NCI-H1436 treated with DMSO at 0.1 percent for 48 hours (cell line): Measurements from ENCODE around the gene MEPCE.
"Not testable (repeated sequence)": the region's sequence is repeated elsewhere in the genome, so short reads cannot be mapped to it uniquely, and the experiment has no call there.

Experiments used
- DNase-seq: peaks from one replicate; lab custom pipeline; 2025; lab: John Stamatoyannopoulos, UW

Gene MEPCE, protein sequence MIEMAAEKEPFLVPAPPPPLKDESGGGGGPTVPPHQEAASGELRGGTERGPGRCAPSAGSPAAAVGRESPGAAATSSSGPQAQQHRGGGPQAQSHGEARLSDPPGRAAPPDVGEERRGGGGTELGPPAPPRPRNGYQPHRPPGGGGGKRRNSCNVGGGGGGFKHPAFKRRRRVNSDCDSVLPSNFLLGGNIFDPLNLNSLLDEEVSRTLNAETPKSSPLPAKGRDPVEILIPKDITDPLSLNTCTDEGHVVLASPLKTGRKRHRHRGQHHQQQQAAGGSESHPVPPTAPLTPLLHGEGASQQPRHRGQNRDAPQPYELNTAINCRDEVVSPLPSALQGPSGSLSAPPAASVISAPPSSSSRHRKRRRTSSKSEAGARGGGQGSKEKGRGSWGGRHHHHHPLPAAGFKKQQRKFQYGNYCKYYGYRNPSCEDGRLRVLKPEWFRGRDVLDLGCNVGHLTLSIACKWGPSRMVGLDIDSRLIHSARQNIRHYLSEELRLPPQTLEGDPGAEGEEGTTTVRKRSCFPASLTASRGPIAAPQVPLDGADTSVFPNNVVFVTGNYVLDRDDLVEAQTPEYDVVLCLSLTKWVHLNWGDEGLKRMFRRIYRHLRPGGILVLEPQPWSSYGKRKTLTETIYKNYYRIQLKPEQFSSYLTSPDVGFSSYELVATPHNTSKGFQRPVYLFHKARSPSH

DNA sequence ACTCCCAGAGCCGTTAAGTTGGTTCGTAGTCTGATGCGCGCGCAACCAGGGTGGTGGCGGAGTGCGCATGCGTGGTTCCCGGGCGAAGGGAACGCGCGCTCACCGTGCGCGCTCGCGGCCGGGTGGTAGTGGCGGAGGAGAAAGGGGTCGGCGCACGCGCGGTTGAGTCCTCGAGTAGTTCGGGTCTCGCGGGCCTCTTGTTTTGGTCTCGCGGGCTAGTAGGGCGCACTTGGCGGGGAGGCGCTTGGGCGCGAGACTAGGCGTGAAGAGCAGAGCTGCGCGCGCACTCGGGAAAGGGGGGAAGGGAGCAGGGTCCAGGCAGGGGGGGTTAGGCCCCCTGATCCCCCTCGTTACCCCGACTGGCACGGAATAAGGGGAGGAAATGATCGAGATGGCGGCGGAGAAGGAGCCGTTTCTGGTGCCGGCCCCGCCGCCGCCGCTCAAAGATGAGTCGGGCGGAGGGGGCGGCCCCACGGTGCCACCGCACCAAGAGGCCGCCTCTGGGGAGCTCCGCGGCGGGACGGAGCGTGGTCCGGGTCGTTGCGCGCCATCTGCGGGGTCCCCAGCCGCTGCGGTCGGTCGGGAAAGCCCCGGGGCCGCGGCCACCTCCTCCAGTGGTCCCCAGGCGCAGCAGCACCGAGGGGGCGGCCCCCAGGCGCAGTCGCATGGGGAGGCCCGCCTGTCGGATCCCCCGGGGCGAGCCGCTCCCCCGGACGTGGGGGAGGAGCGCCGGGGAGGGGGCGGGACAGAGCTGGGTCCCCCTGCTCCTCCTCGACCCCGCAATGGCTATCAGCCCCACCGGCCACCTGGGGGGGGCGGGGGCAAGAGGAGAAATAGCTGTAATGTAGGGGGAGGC, at the start of gene MEPCE:
Gene MEPCE (plus strand): TSS at position 195 of the 856 bp plus-strand sequence. CDS start 188 bp downstream, at position 383.
- peak; percentile 78 for DNase-seq

DNA sequence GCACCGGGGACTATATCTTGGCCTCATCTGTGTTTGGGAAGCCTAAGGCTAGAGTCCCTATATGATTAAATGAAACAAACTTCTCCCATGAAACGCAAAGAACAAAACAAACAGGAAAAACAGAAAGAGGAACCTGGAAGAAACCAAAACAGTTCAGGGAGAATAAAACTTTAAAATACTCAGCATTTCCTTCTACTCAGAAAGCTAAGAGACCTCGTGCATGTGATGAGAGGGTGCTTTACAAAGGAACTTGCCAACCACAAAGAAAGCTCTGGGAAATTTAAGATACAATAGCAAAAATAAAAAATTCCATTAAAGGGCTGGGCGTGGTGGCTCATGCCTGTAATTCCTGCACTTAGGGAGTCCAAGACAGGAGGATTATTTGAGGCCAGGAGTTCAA, 49.4 kb upstream of the MEPCE start:
- no peak for DNase-seq

DNA sequence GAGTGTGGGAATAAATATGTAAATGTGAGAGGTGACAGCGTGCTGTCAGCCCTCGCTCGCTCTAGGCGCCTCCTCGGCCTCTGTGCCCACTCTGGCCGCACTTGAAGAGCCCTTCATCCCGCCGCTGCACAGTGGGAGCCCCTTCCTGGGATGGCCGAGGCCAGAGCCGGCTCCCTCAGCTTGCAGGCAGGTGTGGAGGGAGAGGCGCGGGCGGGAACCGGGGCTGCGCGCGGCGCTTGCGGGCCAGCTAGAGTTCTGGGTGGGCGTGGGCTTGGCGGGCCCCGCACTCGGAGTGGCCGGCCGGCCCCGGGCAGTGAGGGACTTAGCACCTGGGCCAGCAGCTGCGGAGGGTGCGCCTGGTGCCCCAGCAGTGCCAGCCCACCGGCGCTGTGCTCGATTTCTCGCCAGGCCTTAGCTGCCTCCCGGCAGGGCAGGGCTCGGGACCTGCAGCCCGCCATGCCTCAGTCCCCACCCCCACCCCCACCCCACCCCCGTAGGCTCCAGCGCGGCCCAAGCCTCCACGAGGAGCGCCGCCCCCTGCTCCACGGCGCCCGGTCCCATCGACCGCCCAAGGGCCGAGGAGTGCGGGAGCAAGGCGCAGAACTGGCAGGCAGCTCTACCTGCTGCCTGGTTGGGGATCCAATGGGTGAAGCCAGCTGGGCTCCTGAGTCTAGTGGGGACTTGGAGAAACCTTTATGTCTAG, 47.9 kb upstream of the MEPCE start:
- DNase-seq = not testable (repeated sequence)

DNA sequence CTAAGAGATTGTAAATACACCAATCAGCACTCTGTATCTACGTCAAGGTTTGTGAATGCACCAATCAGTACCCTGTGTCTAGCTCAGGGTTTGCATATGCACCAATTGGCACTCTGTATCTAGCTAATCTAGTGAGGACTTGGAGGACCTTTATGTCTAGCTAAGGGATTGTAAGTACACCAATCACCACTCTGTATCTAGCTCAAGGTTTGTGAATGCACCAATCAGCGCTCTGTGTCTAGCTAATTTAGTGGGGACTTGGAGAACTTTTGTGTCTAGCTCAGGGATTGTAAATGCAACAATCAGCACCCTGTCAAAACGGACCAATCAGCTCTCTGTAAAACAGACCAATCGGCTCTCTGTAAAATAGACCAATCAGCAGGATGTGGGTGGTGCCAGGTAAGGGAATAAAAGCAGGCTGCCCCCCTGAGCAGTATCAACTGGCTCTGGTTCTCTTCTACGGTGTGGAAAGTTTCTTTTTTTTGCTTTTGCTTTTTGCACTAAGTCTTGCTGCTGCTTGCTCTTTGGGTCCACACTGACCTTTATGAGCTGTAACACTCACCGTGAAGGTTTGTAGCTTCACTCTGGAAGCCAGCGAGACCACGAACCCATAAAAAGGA, 47.3 kb upstream of the MEPCE start:
- not testable (repeated sequence) for DNase-seq

DNA sequence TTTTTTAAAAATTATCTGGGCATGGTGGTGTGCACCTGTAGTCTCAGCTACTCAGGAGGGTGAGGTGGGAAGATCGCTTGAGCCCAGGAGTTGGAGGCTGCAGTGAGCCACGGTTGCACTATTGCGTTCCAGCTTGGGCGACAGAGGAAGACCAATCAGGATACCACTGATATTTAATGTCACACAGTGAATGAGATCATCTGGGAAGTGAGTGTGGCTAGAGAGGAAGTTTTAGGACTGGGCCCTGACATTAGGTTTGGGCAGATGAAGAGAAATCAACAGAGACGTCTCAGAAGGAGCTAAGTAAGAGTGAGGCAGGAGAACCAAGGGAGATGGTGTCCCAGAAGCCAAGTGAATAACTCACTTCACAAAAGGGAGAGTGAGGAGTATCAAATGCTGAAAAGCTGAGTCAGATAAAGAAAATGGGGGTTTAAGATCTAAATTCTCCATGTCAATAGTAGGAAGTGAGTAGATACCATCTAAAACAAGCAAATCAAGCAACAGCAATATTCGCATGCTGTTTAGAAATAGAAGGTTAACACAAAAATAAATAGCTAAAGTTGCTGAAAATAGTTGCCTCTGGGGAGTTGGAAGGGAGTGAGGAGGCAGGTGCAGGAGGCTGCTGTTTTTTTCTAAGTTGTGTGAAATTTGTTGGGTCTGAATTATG, 44.9 kb upstream of the MEPCE start:
- no peak for DNase-seq

DNA sequence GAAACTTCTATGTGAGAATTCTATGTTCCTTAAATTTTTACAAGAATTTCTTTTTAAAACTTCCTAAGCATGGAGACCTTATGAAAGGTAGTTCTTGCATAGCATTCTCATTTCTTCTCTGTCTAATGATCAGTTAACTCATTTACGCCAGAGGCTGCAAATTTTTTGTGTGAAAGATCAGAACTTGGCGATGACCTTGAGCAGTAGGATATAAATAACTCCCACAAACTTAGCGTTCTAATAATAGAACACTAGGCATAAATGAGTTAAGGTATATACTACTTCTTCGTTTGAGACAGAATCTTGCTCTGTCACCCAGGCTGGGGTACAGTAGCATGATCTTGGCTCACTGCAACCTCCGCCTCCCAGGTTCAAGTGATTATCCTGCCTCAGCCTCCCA, 42.7 kb upstream of the MEPCE start:
- no peak for DNase-seq

DNA sequence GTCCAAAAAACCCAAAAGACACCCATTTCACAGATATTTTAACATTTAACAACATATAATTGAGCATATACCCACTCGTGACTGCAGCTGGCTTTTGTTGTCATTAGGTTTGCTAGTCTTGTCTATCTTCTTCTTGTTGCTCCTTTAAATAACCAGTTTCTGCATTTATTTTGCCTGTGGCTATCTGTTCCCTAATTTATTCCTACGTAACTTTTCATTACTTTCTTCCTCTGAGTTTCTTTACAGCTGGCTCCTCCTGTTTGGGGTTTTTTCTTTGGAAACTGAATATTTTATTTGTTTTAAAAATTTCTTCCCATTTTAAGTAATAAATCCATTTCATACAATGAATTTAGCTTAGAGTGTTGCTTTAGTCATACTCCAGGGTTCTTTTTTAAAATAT, 41.9 kb upstream of the MEPCE start:
- no peak for DNase-seq

DNA sequence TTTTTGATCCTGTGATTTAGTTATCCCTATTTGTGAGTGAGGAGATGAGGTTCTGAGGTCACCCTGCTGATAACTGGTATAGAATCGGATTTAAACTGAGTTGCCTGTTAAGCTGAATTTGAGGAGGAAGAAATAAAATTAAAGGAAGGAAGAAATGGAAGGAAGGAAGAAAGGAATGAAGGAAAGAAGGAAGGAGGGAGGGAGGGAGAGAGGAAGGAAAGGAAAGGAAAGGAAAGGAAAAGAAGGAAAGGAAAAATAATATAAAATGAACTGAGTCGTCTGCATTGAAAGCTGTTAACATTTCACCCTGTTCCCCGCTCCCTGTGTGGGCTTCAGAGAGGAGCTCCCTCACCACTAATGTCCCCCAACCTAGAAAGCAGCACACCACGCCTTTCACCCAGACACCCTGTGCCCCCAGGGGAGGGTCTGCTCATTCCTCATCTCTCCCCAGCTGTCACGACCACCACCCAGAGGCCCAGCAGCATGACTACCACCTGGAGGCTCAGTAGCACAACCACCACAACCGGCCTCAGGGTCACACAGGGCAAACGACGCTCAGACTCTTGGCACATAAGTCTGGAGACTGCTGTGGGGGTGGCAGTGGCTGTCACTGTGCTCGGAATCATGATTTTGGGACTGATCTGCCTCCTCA, 40.1 kb upstream of the MEPCE start:
- DNase-seq = no peak

DNA sequence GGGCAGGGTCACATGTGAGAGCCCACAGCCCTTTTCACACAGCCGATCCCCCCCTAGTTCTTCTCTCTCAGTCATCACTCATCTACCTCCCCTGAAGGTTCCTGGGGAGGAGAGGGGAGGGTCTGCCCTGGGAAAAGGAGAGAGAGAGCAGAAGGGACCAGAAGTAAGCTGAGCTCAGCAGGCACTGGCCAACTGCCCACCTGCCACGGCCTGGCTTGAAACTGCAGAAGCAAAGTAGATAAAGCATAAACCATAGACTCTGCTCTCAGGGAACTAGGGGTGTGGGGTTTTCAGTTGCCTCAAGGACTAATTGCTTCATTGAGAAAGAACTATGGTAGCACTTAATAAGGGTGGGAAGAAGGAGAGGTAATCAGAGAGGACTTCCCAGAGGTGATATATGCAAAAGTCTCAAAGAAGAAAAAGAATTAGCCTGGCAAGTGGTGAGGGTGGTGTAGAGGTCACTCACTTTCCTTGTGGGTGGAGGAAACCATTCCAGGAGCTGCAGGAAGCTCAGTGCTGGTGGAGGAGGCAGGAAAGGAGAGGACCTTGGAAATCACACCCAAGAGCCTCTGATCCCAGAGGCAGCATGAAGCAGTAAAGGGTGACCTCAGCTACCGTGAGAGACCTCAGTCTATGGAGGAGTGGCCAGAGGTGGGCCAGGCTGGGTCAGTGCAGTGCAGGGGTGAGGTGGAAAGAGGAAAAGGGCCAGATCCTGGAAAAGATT, 39.2 kb upstream of the MEPCE start:
- no peak for DNase-seq

DNA sequence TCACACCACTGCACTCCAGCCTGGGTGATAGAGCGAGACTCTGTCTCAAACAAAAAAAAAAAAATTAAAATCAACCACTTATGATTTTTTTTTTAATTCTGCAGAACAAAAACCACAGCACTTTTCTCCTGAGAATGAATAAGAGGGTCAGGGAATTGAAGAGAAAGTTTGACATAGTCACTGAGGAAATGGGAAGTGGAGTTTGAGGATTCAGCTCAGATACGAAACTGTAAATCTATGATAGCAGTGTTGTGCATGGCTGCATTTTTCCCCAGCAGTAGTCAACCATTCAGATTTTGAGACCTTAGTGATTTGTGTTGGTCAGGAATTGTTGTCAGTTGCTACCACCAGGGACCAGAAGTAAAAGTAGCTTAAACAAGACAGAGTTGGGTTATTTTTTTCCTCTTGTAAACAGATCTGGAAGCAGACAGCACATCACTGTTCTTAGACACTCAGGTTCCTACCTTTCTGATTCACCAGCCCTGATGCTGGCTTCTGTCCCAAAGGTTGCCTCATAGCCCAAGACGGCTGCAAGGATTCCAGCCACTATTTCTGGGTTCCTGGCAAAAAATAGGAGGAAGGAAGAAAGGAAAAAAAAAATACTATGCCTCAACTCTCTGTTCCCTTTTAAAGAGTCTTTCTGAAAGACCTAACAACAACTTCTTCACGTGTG, 36.3 kb upstream of the MEPCE start:
- DNase-seq = no peak

DNA sequence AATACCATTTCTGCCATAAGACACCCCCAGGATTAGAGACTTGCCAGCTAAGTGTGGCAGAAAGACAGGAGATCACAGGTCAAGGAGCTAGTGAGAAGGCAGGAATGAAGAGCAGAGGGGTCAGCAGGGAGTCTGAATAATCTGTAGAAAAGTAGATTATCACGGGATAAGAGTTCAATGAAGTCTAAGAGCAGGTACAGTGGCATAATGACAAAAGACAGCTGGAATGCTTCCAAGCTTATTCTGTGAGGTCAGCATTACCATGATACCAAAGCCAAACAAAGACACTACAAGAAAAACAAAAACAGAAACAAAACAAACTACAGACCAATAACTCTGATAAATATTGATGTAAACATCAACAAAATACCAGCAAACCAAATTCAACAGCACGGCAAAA, 35.6 kb upstream of the MEPCE start:
- DNase-seq = no peak

DNA sequence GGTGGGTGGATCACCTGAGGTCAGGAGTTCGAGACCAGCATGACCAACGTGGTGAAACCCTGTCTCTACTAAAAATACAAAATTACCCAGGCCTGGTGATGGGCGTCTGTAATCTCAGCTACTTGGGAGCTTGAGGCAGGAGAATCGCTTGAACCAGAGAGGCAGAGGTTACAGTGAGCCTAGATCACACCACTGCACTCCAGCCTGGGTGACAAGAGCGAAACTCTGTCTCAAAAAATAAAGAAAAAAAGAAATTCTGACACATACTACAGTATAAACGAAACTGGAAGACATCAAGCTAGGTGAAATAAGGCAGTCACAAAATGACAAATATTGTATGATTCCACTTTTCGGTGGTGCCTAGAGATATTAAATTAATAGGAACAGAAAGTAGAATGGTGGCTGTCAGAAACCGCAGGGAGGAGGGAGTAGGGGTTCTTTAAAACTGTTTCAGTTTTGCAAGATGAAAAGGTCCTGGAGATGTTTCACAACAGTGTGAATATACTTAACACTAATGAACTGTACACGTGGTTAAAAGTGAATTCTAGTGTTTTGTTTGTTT, 33.1 kb upstream of the MEPCE start:
- no peak for DNase-seq

DNA sequence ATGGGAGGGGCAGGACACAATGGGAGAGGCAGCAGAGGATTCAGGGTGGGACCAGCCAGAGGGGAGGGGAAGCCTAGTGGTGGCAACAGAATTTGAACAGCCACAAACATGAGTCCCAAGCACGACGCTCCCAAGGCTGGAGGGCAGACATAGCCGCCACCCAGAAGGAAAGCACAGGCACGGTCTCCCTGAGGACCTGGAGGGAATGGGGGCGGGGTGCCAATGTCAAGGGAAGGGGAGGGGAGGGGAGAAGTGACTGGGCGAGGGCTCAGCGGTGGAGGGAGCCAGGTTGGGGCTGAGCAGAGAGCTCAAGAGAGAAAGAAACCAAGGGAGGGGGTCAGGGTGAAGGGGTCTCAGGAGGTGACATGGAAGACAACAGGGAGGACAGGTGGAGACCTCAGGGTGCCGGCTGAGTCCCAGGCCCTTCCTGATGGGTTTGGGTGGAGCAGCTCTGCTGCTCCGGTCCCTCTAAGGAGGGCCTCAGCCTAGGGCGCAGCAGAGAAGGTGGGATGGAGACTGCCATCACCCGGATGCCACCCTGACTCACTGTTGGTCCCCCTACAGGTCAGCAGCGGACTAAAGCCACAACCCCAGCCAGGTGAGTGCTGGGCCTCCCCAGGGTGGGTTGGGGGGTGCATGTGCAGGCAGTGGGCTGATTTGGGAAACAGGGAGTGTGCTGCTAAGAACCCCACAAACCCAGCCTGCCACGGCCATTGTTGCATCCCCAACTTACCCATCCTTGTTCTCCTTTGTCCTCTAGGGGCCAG, 32.1 kb upstream of the MEPCE start:
- DNase-seq = no peak

DNA sequence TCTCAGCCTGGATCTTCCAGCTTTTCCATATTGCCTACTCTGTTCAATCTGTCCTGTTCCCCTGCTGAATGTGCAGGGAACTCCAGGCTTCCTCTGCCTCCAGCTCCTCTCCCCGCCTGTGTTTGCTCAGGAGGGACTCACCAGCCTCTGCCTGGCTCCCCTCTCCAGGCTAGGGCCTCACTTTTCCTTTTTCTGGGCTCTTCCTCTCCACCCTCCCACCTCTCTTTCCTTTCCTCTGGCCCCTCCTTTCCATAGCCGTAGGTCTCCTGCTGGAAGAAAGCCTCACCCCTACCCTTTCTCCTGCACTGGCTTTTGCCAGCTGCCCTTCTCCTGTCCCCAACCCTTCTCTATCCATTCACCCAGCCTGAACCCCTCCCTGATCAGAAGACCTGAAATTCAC, 31.4 kb upstream of the MEPCE start:
- no peak for DNase-seq

DNA sequence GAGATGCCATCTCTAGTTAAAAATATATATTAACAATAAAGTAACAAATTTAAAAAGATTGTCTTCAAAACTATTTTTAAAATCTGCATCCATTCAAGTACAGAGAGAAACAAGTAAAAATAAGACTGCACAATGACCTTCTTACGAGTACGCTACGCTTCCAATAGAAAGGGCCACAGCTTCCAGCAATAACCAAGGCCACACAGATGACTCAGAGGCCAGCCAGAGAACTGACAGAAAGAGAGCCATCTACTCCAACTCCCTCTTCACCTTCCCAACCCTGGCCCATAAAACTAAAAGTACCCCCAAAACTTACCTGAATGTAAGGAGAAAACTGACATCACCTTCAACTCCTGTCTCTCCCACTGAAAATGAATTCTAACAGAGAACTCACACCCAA, 29.6 kb upstream of the MEPCE start:
- DNase-seq = no peak

DNA sequence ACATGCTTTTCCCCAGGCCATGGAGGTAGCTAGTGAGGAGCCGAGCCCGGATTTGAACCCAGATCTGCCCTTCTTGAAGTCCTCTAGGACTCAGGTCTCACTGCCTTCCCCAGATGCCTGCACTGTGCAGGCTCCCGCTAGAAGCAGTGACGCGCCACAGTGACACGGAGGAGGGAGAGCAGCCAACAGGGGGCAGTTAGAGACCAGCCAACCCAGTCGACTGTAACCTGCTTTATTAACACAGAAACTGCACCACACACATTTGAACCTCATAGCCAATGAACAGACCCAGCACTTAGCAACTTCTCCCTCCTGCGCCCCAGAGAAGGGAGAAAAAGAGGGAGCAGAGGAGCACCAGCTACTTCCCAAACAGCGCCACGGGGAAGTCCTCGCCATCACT, 29.0 kb upstream of the MEPCE start:
- DNase-seq = no peak

DNA sequence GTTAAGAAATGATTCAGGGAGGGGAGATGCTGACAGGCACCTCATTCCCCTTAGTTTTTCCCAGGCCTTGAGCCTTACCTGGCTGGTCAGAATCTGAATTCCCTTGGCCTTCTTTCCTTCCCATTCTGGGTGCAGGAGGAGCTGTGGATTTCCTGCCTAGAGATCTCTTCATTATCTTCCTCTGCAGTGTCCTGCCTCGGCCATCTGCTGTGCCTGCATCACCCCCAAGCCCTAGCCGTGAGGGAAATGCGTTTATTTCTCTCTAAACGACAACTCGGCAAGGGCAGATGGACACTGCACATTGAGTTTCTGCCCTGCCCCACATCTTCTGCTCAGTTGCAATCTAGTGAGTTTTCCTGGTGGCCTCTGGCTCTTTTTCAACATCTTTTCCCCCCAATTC, 27.8 kb upstream of the MEPCE start:
- DNase-seq = no peak

DNA sequence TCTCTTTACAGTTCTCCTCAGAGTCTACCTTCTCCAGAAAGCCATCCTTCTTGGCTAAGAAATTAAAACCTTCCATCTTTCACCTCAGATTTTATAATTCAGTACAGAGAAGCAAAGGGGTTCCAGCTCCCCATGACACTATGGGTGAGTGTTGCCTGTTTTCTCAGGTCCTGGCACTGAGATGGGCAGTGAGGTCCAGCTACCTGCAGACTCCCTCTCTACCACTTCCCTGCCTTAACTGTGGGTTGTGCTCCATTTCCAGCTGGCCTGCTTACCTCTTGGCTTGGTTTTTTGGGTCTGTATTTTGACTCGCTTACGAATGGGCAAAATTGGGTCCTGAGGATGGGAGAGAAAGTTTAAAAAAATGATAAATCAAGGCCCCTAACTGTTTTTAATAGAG, 27.4 kb upstream of the MEPCE start:
- DNase-seq = no peak
